Memory B cell (primary cell): ENCODE measurements around the gene LRRC49.
"Not testable (repeated sequence)": the region's sequence is repeated elsewhere in the genome, so short reads cannot be mapped to it uniquely, and the experiment has no call there.

Experiments used
- ATAC-seq: fragments of 150-1000 bp; cut with Tn5 transposase; 2 replicates; pipeline ENCODE4 v1.10.0; 2021; ENCODE audit warnings: low read depth, mild to moderate bottlenecking, moderate library complexity
- DNase-seq, 2 donors: peaks; one replicate each; pipeline ENCODE4 v3.0.0; 2022; ENCODE audit warnings: low spot score in 2 of 2
- H3K27ac Mint-ChIP-seq: one replicate; pipeline ENCODE4 v1.8.0; 2022; ENCODE audit warnings: mild to moderate bottlenecking, moderate library complexity, mixed read lengths
- H3K27me3 Mint-ChIP-seq: one replicate; pipeline ENCODE4 v1.8.0; 2022; ENCODE audit warnings: mixed read lengths
- H3K36me3 Mint-ChIP-seq: one replicate; pipeline ENCODE4 v1.8.0; 2022; ENCODE audit warnings: mild to moderate bottlenecking, mixed read lengths
- H3K4me1 Mint-ChIP-seq: one replicate; pipeline ENCODE4 v1.8.0; 2022; ENCODE audit warnings: mixed read lengths
- H3K4me3 Mint-ChIP-seq: one replicate; pipeline ENCODE4 v1.8.0; 2022; ENCODE audit warnings: mild to moderate bottlenecking, moderate library complexity, mixed read lengths
- H3K9me3 Mint-ChIP-seq: one replicate; pipeline ENCODE4 v1.8.0; 2022; ENCODE audit warnings: mixed read lengths

Gene LRRC49

GRCh38 chr15:70857562-70858285, 34.9 kb upstream of the LRRC49 start:
- Mint-ChIP-seq H3K4me3 (no peak overlapping the region), H3K36me3 (no peaks in the 10 kb centered on the region), H3K4me1 (peaks cover 4% of the 10 kb centered on the region), H3K9me3 (no peaks in the 10 kb centered on the region), H3K27me3 (peaks cover 19% of the 10 kb centered on the region), H3K27ac (no peak overlapping the region)
- DNase-seq = no peak
- ATAC-seq = no peak

- H3K27me3 Mint-ChIP-seq = peaks cover 14% of the 10 kb centered on the region
- not testable (repeated sequence) for ATAC-seq, H3K36me3 Mint-ChIP-seq, H3K4me1 Mint-ChIP-seq, DNase-seq, H3K9me3 Mint-ChIP-seq, H3K27ac Mint-ChIP-seq, H3K4me3 Mint-ChIP-seq
Measured at GRCh38 chr15:70858614-70859321, 33.9 kb upstream of the LRRC49 start.

GRCh38 chr15:70859322-70859908, 33.2 kb upstream of the LRRC49 start:
- H3K27me3 Mint-ChIP-seq = peaks cover 12% of the 10 kb centered on the region
- no peak overlapping the region for H3K27ac Mint-ChIP-seq
- ATAC-seq (no peak), DNase-seq (no peak)
- no peaks in the 10 kb centered on the region for H3K9me3 Mint-ChIP-seq
- no peak overlapping the region for H3K4me3 Mint-ChIP-seq
- no peaks in the 10 kb centered on the region for H3K36me3 Mint-ChIP-seq
- peaks cover 2% of the 10 kb centered on the region for H3K4me1 Mint-ChIP-seq

GRCh38 chr15:70859998-70860397, 32.6 kb upstream of the LRRC49 start:
- Mint-ChIP-seq H3K27me3 (peaks cover 10% of the 10 kb centered on the region), H3K36me3 (no peaks in the 10 kb centered on the region), H3K27ac (no peak overlapping the region), H3K9me3 (no peaks in the 10 kb centered on the region), H3K4me1 (no peaks in the 10 kb centered on the region), H3K4me3 (no peak overlapping the region)
- ATAC-seq (no peak), DNase-seq (no peak)

- Mint-ChIP-seq H3K4me3 (no peak overlapping the region), H3K27ac (no peak overlapping the region), H3K27me3 (peaks cover 10% of the 10 kb centered on the region), H3K9me3 (no peaks in the 10 kb centered on the region), H3K36me3 (no peaks in the 10 kb centered on the region), H3K4me1 (no peaks in the 10 kb centered on the region)
- ATAC-seq = no peak
- DNase-seq = no peak
Measured at GRCh38 chr15:70863450-70864218, 29.0 kb upstream of the LRRC49 start.

GRCh38 chr15:70866982-70867641, 25.5 kb upstream of the LRRC49 start:
- no peak overlapping the region for H3K4me3 Mint-ChIP-seq
- DNase-seq (no peak), ATAC-seq (no peak)
- no peaks in the 10 kb centered on the region for H3K36me3 Mint-ChIP-seq
- no peak overlapping the region for H3K27ac Mint-ChIP-seq
- H3K4me1 Mint-ChIP-seq = no peaks in the 10 kb centered on the region
- peaks cover 6% of the 10 kb centered on the region for H3K27me3 Mint-ChIP-seq
- H3K9me3 Mint-ChIP-seq = no peaks in the 10 kb centered on the region

GRCh38 chr15:70867911-70868467, 24.6 kb upstream of the LRRC49 start:
- no peak for DNase-seq
- no peaks in the 10 kb centered on the region for H3K9me3 Mint-ChIP-seq

GRCh38 chr15:70869346-70869745, 23.3 kb upstream of the LRRC49 start:
- H3K9me3 Mint-ChIP-seq = no peaks in the 10 kb centered on the region
- ATAC-seq (no peak), DNase-seq (no peak)
- no peak overlapping the region for H3K4me3 Mint-ChIP-seq
- H3K27ac Mint-ChIP-seq = no peak overlapping the region
- no peaks in the 10 kb centered on the region for H3K36me3 Mint-ChIP-seq
- H3K27me3 Mint-ChIP-seq = peaks cover 18% of the 10 kb centered on the region
- H3K4me1 Mint-ChIP-seq = no peaks in the 10 kb centered on the region

More at GRCh38 chr15:70867911-70868467, 24.6 kb upstream of the LRRC49 start:
- no peak for ATAC-seq
- no peak overlapping the region for H3K27ac Mint-ChIP-seq
- no peaks in the 10 kb centered on the region for H3K36me3 Mint-ChIP-seq
- peaks cover 9% of the 10 kb centered on the region for H3K27me3 Mint-ChIP-seq
- no peak overlapping the region for H3K4me3 Mint-ChIP-seq
- no peaks in the 10 kb centered on the region for H3K4me1 Mint-ChIP-seq

- Mint-ChIP-seq H3K36me3 (no peaks in the 10 kb centered on the region), H3K4me1 (no peaks in the 10 kb centered on the region), H3K4me3 (no peak overlapping the region), H3K9me3 (no peaks in the 10 kb centered on the region), H3K27me3 (peaks cover 19% of the 10 kb centered on the region), H3K27ac (no peak overlapping the region)
- DNase-seq (no peak), ATAC-seq (no peak)
Measured at GRCh38 chr15:70870051-70870450, 22.6 kb upstream of the LRRC49 start.

- not testable (repeated sequence) for DNase-seq, ATAC-seq, H3K9me3 Mint-ChIP-seq, H3K36me3 Mint-ChIP-seq, H3K4me3 Mint-ChIP-seq, H3K4me1 Mint-ChIP-seq, H3K27ac Mint-ChIP-seq
- peaks cover 20% of the 10 kb centered on the region for H3K27me3 Mint-ChIP-seq
Measured at GRCh38 chr15:70871490-70871889, 21.1 kb upstream of the LRRC49 start.

- DNase-seq (no peak), ATAC-seq (no peak)
- Mint-ChIP-seq H3K4me1 (no peaks in the 10 kb centered on the region), H3K27me3 (peaks cover 20% of the 10 kb centered on the region), H3K36me3 (no peaks in the 10 kb centered on the region), H3K27ac (no peak overlapping the region), H3K4me3 (no peak overlapping the region), H3K9me3 (no peaks in the 10 kb centered on the region)
Measured at GRCh38 chr15:70873232-70874054, 19.2 kb upstream of the LRRC49 start.

GRCh38 chr15:70875001-70875782, 17.4 kb upstream of the LRRC49 start:
- no peak overlapping the region for H3K27ac Mint-ChIP-seq
- no peaks in the 10 kb centered on the region for H3K36me3 Mint-ChIP-seq
- ATAC-seq = no peak
- H3K4me1 Mint-ChIP-seq = no peaks in the 10 kb centered on the region
- H3K27me3 Mint-ChIP-seq = peaks cover 24% of the 10 kb centered on the region
- no peak for DNase-seq
- H3K9me3 Mint-ChIP-seq = no peaks in the 10 kb centered on the region
- no peak overlapping the region for H3K4me3 Mint-ChIP-seq
